ENCODE data around the gene ADAMTSL3.

DNA sequence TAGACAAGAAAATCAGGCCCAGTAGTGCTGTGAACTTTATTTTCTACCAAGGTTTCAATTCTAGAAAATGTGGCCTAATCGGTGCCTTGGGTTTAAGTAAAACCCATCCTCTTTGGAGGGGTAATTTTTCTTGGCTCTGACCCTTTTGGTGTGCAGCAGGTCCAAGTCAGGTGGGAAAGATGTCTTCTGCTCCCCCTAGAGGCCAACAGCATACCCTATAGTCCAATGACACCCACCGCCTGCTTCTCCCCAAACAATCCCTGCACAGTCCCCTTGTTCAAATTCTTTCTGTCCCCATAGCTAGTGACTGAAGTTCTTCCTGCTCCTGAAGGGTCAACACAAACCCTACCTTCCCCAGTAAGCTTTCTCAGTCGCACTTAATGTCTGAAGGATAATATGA is 319.9 kb downstream of the ADAMTSL3 start:
- TF ChIP-seq, protein P1, sequence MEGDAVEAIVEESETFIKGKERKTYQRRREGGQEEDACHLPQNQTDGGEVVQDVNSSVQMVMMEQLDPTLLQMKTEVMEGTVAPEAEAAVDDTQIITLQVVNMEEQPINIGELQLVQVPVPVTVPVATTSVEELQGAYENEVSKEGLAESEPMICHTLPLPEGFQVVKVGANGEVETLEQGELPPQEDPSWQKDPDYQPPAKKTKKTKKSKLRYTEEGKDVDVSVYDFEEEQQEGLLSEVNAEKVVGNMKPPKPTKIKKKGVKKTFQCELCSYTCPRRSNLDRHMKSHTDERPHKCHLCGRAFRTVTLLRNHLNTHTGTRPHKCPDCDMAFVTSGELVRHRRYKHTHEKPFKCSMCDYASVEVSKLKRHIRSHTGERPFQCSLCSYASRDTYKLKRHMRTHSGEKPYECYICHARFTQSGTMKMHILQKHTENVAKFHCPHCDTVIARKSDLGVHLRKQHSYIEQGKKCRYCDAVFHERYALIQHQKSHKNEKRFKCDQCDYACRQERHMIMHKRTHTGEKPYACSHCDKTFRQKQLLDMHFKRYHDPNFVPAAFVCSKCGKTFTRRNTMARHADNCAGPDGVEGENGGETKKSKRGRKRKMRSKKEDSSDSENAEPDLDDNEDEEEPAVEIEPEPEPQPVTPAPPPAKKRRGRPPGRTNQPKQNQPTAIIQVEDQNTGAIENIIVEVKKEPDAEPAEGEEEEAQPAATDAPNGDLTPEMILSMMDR (IDR thresholded peaks at IDR 0.05; ENCODE audit: low read depth, low read length, missing input control): peak; percentile 45
- no peak for TF ChIP-seq JUND (IDR thresholded peaks at IDR 0.05)
- TF ChIP-seq, protein P2, sequence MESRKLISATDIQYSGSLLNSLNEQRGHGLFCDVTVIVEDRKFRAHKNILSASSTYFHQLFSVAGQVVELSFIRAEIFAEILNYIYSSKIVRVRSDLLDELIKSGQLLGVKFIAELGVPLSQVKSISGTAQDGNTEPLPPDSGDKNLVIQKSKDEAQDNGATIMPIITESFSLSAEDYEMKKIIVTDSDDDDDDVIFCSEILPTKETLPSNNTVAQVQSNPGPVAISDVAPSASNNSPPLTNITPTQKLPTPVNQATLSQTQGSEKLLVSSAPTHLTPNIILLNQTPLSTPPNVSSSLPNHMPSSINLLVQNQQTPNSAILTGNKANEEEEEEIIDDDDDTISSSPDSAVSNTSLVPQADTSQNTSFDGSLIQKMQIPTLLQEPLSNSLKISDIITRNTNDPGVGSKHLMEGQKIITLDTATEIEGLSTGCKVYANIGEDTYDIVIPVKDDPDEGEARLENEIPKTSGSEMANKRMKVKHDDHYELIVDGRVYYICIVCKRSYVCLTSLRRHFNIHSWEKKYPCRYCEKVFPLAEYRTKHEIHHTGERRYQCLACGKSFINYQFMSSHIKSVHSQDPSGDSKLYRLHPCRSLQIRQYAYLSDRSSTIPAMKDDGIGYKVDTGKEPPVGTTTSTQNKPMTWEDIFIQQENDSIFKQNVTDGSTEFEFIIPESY (IDR thresholded peaks at IDR 0.05): no peak
- TF ChIP-seq RAD21 (IDR thresholded peaks at IDR 0.05): peak; percentile 66 to 76
- TF ChIP-seq, protein P3, sequence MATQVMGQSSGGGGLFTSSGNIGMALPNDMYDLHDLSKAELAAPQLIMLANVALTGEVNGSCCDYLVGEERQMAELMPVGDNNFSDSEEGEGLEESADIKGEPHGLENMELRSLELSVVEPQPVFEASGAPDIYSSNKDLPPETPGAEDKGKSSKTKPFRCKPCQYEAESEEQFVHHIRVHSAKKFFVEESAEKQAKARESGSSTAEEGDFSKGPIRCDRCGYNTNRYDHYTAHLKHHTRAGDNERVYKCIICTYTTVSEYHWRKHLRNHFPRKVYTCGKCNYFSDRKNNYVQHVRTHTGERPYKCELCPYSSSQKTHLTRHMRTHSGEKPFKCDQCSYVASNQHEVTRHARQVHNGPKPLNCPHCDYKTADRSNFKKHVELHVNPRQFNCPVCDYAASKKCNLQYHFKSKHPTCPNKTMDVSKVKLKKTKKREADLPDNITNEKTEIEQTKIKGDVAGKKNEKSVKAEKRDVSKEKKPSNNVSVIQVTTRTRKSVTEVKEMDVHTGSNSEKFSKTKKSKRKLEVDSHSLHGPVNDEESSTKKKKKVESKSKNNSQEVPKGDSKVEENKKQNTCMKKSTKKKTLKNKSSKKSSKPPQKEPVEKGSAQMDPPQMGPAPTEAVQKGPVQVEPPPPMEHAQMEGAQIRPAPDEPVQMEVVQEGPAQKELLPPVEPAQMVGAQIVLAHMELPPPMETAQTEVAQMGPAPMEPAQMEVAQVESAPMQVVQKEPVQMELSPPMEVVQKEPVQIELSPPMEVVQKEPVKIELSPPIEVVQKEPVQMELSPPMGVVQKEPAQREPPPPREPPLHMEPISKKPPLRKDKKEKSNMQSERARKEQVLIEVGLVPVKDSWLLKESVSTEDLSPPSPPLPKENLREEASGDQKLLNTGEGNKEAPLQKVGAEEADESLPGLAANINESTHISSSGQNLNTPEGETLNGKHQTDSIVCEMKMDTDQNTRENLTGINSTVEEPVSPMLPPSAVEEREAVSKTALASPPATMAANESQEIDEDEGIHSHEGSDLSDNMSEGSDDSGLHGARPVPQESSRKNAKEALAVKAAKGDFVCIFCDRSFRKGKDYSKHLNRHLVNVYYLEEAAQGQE (IDR thresholded peaks at IDR 0.05): no peak
